Fibroblast of skin of right biceps (primary cell): ENCODE measurements around the gene ACE.

Experiments
- DNase-seq: peaks from one replicate; pipeline ENCODE4 v3.0.0-alpha.2; 2013

ACE gene

GRCh38 chr17:63492940-63493339, 16.1 kb downstream of the ACE start:
- DNase-seq = no peak

GRCh38 chr17:63493411-63493810, 16.6 kb downstream of the ACE start:
- DNase-seq = no peak

- no peak for DNase-seq
Observed at GRCh38 chr17:63494300-63494928, 17.6 kb downstream of the ACE start.

GRCh38 chr17:63495491-63495890, 18.6 kb downstream of the ACE start:
- no peak for DNase-seq

- DNase-seq = no peak
Observed at GRCh38 chr17:63496177-63496576, 19.3 kb downstream of the ACE start.

- DNase-seq = no peak
Observed at GRCh38 chr17:63496663-63497400, 20.0 kb downstream of the ACE start.

DNA sequence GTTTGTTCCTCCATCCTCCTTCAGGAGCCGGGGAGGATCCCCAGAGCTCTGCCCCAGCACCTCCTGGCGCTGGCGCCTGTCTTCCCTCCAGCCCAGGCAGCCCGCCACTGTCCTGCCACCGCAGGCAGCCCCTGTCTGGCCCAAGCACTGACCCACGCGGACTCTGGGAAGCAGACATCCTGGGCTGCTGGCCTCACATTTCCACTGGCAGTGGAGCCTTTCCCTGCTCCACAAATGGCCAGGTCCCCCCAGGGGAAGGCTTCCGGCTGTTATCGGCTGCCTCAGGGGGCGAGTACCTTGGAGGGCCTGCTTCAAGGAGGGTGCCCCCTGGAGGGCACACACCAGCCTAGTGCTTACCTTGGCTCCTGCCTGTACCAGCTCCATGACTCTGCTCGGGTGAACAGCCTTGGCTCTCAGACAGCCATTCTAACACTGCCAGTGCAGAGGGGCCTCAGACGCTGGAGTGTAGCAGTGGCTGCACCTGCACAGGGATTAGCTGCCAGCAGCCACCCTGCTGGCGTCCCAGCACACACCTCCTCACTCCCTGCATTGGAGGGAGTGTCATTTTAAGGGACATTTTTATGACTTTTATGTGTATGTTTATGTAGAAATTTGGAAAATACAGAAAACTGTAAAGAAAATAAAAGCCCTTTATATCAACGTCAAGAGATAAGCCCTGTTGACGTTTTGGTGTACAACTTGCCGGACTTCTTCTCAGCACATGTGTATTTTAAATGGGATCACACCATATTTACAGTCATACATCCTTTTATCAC, 21.0 kb downstream of the ACE start:
- DNase-seq = peak; percentile 28

DNA sequence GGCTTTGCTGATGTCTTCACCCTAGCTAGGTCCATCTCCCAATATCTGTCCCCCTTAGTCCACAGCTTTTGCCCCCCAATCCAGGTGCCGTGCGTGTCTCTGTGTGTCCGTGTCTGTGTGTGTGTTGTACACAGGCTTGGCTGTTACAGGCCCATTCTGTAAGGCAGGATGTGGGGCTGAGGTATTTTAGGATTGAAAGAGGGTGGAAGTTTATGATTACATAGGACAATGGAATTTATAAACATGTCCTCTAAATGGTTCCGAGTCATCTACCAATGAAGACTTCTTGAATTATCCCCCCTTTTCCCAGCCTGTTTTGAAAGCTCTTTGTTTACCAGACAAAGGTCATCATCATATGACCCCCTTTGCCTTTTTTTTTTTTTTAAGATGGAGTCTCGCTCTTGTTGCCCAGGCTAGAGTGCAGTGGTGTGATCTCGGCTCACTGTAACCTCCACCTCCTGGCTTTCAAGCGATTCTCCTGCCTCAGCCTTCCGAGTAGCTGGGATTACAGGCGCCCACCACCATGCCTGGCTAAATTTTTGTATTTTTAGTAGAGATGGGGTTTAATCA, 21.9 kb downstream of the ACE start:
- DNase-seq = peak; percentile 82

DNA sequence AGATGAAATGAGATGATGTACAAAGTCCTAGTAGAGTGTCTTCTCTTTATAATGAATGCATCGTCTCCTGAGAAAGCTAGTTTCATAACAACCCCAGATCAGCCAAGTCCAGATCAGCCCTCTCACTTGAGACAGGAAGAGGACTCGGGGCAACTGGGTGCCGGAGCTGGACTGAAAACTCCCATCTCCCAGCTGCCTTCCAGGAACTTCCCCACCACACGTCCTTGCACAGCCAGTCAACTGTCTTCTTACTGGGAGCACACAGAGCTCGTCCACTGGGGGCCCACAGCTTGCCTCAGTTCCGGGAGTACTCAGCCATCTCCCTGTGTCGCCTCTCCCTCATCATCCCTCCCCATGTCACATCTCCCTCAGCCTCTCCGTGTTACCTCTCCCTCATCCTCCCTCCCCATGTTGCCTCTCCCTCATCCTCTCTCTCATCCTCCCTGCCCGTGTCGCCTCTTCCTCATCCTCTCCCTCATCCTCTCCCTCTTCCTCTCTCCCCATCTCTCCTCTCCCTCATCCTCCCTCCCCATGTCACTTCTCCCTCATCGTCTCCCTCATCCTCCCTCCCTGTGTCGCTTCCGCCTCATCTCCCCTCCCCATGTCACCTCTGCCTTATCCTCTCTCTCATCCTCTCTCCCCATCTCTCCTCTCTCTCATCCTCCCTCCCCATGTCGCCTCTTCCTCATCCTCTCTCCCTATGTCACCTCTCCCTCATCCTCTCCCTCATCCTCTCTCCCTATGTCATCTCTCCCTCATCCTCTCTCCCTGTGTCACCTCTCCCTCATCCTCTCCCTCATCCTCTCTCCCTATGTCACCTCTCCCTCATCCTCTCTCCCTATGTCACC, 23.9 kb downstream of the ACE start:
- DNase-seq = no peak

DNA sequence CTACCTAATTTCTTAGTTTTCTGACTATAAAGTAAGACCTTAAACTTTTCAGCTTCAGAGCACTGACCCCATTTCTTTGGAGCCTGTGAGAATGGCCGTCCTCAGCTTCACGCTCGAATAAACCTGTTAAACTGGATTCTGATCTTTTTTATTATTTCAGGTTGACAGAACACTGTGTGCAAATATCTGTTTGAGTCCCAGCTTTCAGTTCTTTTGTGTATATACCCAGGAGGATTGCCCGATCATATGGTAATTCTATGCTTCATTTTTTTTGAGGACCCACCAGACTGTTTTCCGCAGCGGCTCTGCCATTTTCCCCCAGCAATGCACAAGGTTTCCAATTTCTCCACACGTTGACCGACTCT, 26.5 kb downstream of the ACE start:
- no peak for DNase-seq

- DNase-seq = no peak
Observed at GRCh38 chr17:63504261-63504660, 27.4 kb downstream of the ACE start.

- DNase-seq = no peak
Observed at GRCh38 chr17:63505341-63505740, 28.5 kb downstream of the ACE start.

DNA sequence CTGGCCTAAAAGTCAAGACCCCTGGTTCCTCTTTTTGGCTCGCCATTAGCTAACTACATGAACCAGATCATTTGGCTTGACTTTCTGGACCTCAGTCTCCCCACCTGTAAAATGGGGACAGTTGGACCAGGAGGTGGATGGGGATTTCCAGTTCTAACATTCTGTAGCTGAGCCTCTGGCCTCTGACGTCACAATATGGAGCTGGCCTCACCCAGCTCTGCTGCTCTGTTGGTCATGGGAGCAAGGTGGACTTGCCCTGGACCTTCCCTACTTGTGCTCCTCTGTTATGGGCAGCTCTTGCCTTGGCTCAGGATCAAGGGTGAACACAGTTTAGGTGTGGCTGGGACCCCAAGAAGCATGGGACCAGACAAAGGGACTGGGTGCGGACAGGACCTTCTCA, 29.8 kb downstream of the ACE start:
- DNase-seq = no peak

GRCh38 chr17:63511331-63511730, 34.5 kb downstream of the ACE start:
- no peak for DNase-seq

- no peak for DNase-seq
Observed at GRCh38 chr17:63512388-63512787, 35.5 kb downstream of the ACE start.

- no peak for DNase-seq
Observed at GRCh38 chr17:63512896-63513644, 36.2 kb downstream of the ACE start.

- no peak for DNase-seq
Observed at GRCh38 chr17:63514477-63514876, 37.6 kb downstream of the ACE start.

DNA sequence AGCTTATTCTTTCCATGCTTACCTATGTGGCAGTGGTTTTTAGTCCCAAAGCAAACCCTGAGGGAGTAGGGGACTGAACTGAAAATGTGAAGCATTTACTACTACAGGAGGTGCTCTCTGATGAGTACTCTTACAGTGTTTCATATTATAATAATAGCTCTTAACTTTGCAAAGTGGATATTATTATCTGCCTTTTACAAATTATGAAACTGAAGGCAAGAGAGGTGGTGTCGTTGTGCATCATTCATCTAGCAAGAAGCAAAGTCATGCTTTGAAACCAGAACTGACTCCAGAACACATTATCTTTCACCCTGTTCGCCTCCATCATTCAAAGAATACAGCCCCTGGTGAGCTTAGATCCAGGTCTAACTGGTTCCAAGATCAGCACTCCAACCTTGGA, 38.1 kb downstream of the ACE start:
- no peak for DNase-seq

GRCh38 chr17:63515426-63515825, 38.6 kb downstream of the ACE start:
- no peak for DNase-seq

DNA sequence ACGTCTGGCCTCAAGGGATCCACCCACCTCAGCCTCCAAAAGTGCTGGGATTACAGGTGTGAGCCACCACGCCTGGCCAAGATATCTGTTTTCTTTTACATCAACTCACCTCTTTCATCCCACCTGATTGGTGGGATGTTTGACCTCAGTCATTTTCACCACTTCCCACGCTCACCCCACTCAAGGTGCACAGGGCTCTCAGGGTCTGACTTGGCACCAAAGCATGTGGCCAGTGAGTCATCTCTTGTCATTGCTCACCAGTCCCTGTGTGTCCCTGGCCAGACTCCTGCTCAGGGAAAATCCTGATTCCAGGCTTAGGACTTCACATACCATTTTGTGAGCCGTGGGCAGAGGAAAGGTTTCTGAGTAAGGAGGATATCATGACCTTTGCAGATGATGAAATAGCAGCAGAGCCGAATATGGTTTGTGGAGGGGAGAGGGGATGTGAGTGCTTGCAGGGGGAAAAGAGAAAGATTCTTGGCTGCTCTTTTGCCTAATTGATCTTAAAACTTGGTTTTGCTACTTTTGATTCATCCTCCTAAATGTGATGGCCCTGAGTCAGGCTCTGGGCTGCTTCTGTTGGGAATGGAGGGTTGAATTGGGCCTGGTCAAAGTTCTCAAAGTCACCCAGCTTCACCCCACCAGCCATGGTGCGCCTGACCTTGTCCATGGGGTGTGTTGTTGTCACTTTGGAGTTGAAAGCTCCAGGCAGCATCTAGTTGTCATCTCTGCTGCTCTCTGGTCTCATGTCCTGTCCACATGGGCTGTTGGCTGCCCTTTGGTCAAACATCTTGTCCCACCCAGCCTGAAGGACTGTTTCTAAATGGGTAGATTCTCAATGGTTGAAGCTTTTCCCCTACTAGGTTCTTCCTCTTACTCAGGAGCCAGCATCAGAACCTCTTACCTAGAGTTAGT, 40.3 kb downstream of the ACE start:
- peak; percentile 62 for DNase-seq
